ENCODE results near the gene RNF5. TPM values are rescaled to one million over a fixed set of nuclear protein-coding genes. Genes with fewer than 3 reads are reported as not detected.

The RNF5 gene
- total RNA-seq, 1 donor = 29.1 TPM

Small RNA genes within 50 kb of the gene (small RNA-seq; reads per million reads assigned to genes)
- gene AL662884.1 = not detected
- not detected for gene MIR6833

Other genes with a start within 250 kb of the RNF5 start
- gene CFB, start 232.3 kb upstream of the RNF5 start, total RNA-seq = 0.54 TPM
- gene NELFE, start 219.4 kb upstream of the RNF5 start, total RNA-seq = 44.7 TPM
- 62.7 TPM for gene SKIC2, start 219.2 kb upstream of the RNF5 start, total RNA-seq
- gene DXO, start 206.3 kb upstream of the RNF5 start, total RNA-seq = 36.4 TPM
- gene C4A, start 196.3 kb upstream of the RNF5 start, total RNA-seq = 5.9 TPM
- 4.6 TPM for gene C4B, start 163.6 kb upstream of the RNF5 start, total RNA-seq
- gene CYP21A2, start 140.0 kb upstream of the RNF5 start, total RNA-seq = 0.27 TPM
- gene TNXB, start 69.1 kb upstream of the RNF5 start, total RNA-seq = 1.1 TPM
- 49.8 TPM for gene ATF6B, start 50.2 kb upstream of the RNF5 start, total RNA-seq
- gene FKBPL, start 48.1 kb upstream of the RNF5 start, total RNA-seq = 4.0 TPM
- 0.27 TPM for gene PRRT1, start 26.5 kb upstream of the RNF5 start, total RNA-seq
- gene PPT2, start 24.3 kb upstream of the RNF5 start, total RNA-seq = 30.2 TPM
- gene EGFL8, start 13.8 kb upstream of the RNF5 start, total RNA-seq = 5.1 TPM
- 41.7 TPM for gene AGPAT1, start 2.3 kb upstream of the RNF5 start, total RNA-seq
- 0.81 TPM for gene AGER, start 5.8 kb downstream of the RNF5 start, total RNA-seq
- 75.9 TPM for gene PBX2, start 11.8 kb downstream of the RNF5 start, total RNA-seq
- 58.7 TPM for gene GPSM3, start 14.2 kb downstream of the RNF5 start, total RNA-seq
- gene NOTCH4, start 45.7 kb downstream of the RNF5 start, total RNA-seq = 3.5 TPM
- gene TSBP1, start 193.5 kb downstream of the RNF5 start, total RNA-seq = not detected
- gene BTNL2, start 228.8 kb downstream of the RNF5 start, total RNA-seq = not detected

All from hematopoietic multipotent progenitor cell (in vitro differentiated cells).